A549 (cell line): ENCODE results near the gene PPP1R37. TPM values are rescaled to one million over a fixed set of nuclear protein-coding genes. Genes with fewer than 3 reads are reported as not detected.

Source experiments
- ATAC-seq, 2 experiments: fragments of 200-7000 bp in 1 of 2; fragments of >200 bp in 1 of 2; cut with Nextera tagmentation in 1 of 2; cut with Tn5 transposase in 1 of 2; 3 replicates each; pipeline versions ENCODE4 v1.8.0 to v1.9.1; 2018 to 2020; ENCODE audit warnings: mild to moderate bottlenecking in 1 of 2, moderate library complexity in 1 of 2
- CTCF ChIA-PET: fragments of 300-600 bp; sonication (Branson Sonifier 250); formaldehyde crosslinking; extraction: SDS; loops from one replicate; lab custom pipeline; 2021; ENCODE audit warnings: antibody characterized with exemption, inconsistent platforms; lab: Yijun Ruan, JAX
- POLR2A ChIA-PET: fragments of 350-600 bp; formaldehyde crosslinking; extraction: SDS; loops from one replicate; lab custom pipeline; 2021; ENCODE audit warnings: antibody characterized with exemption, inconsistent platforms; lab: Yijun Ruan, JAX
- DNase-seq, 2 experiments: peaks; one replicate each; pipeline versions ENCODE4 v3.0.0 to v3.0.0-alpha.2; 2011 to 2016; ENCODE audit warnings: low read depth in 1 of 2, low spot score in 1 of 2
- FAIRE-seq: peaks from 2 replicates; lab custom pipeline; 2011; peaks lifted over from hg19 to GRCh38; lab: Jason Lieb, UNC
- H3K27ac ChIP-seq, 2 experiments: fragments of >200 bp; sonication (Bioruptor Twin); formaldehyde crosslinking; 3 replicates each; pipeline ENCODE4 v1.5.1; 2016 to 2017
- H3K4me1 ChIP-seq: fragments of >200 bp; sonication (Bioruptor Twin); formaldehyde crosslinking; 3 replicates; pipeline ENCODE4 v1.6.1; 2016
- H3K4me2 ChIP-seq: fragments of >200 bp; sonication (Bioruptor Twin); formaldehyde crosslinking; 3 replicates; pipeline ENCODE4 v1.6.1; 2016
- H3K4me3 ChIP-seq: fragments of >200 bp; sonication (Bioruptor Twin); formaldehyde crosslinking; 3 replicates; pipeline ENCODE4 v1.5.1; 2016
- H3K9me3 ChIP-seq: fragments of >200 bp; sonication (Bioruptor Twin); formaldehyde crosslinking; 3 replicates; pipeline ENCODE4 v1.6.1; 2016
- CBX8 ChIP-seq: fragments of 200-600 bp; sonication (generic); IDR thresholded peaks from 2 replicates; pipeline ENCODE4 v1.6.1; 2016
- CHD2 ChIP-seq: fragments of 150-350 bp; IDR thresholded peaks from 2 replicates; pipeline ENCODE4 v1.6.1; 2014; ENCODE audit warnings: low read length; ENCODE audit not compliant: partially characterized antibody
- E2F6 ChIP-seq: IDR thresholded peaks from 2 replicates; pipeline ENCODE4 v1.6.1; 2012; ENCODE audit warnings: low read depth, borderline replicate concordance
- EHF ChIP-seq: fragments of 250-450 bp; sonication (Bioruptor Pico); IDR thresholded peaks from 2 replicates; pipeline ENCODE4 v1.5.0; 2020; ENCODE audit warnings: mild to moderate bottlenecking
- EHMT2 ChIP-seq: fragments of 200-600 bp; sonication (generic); IDR thresholded peaks from 2 replicates; pipeline ENCODE4 v1.6.1; 2016; ENCODE audit warnings: antibody characterized with exemption, low read depth, mild to moderate bottlenecking, moderate library complexity
- EP300 ChIP-seq, 2 experiments: fragments of >200 bp; sonication (Bioruptor Twin); formaldehyde crosslinking; IDR thresholded peaks; 2 replicates in 1 of 2; 3 replicates in 1 of 2; pipeline ENCODE4 v1.6.1; 2016 to 2017
- ESRRA ChIP-seq: fragments of 150-350 bp; IDR thresholded peaks from 2 replicates; pipeline ENCODE4 v1.6.1; 2014; ENCODE audit warnings: mild to moderate bottlenecking, low read length, borderline replicate concordance
- FOSB ChIP-seq: fragments of 250-450 bp; sonication (Bioruptor Pico); IDR thresholded peaks from 2 replicates; pipeline ENCODE4 v1.5.0; 2020; ENCODE audit warnings: mild to moderate bottlenecking, moderate library complexity
- HEYL ChIP-seq: fragments of 250-450 bp; sonication (Bioruptor Pico); IDR thresholded peaks from 2 replicates; pipeline ENCODE4 v1.8.0; 2021; ENCODE audit warnings: mild to moderate bottlenecking, moderate library complexity
- HOXA7 ChIP-seq: fragments of 250-450 bp; sonication (Bioruptor Pico); IDR thresholded peaks from 2 replicates; pipeline ENCODE4 v1.5.0; 2020; ENCODE audit warnings: mild to moderate bottlenecking, moderate library complexity
- HOXB13 ChIP-seq: fragments of 250-450 bp; sonication (Bioruptor Pico); IDR thresholded peaks from 2 replicates; pipeline ENCODE4 v1.5.0; 2020; ENCODE audit warnings: low read depth, mild to moderate bottlenecking, moderate library complexity
- MAX ChIP-seq: IDR thresholded peaks from 2 replicates; pipeline ENCODE4 v1.6.1; 2012
- NFE2L2 ChIP-seq: fragments of 150-350 bp; conservative IDR thresholded peaks from 2 replicates; pipeline ENCODE4 v1.6.1; 2014; ENCODE audit warnings: low read length
- NR3C1 ChIP-seq: fragments of >200 bp; sonication (Bioruptor Twin); formaldehyde crosslinking; IDR thresholded peaks from 3 replicates; pipeline ENCODE4 v1.6.1; 2017
- RAD21 ChIP-seq, 2 experiments: fragments of >200 bp in 1 of 2; sonication (Bioruptor Twin) in 1 of 2; formaldehyde crosslinking in 1 of 2; IDR thresholded peaks in 1 of 2; conservative IDR thresholded peaks in 1 of 2; 2 replicates in 1 of 2; 3 replicates in 1 of 2; pipeline ENCODE4 v1.6.1; 2012 to 2018; ENCODE audit warnings: inconsistent platforms in 1 of 2
- RCOR1 ChIP-seq: fragments of 150-350 bp; IDR thresholded peaks from 2 replicates; pipeline ENCODE4 v1.6.1; 2014; ENCODE audit warnings: antibody characterized with exemption, low read length, low read depth
- SREBF2 ChIP-seq: fragments of 450-650 bp; IDR thresholded peaks from 2 replicates; pipeline ENCODE4 v1.6.1; 2014; ENCODE audit warnings: mild to moderate bottlenecking, moderate library complexity
- TFCP2L1 ChIP-seq: fragments of 250-450 bp; sonication (Bioruptor Pico); IDR thresholded peaks from 2 replicates; pipeline ENCODE4 v1.5.0; 2021; ENCODE audit warnings: mild to moderate bottlenecking
- ZC3H11A ChIP-seq: fragments of 450-650 bp; IDR thresholded peaks from 2 replicates; pipeline ENCODE4 v1.6.1; 2014; ENCODE audit warnings: antibody characterized with exemption, mild to moderate bottlenecking
- ZFP36 ChIP-seq: fragments of 450-650 bp; IDR thresholded peaks from 2 replicates; pipeline ENCODE4 v1.6.1; 2014; ENCODE audit warnings: borderline replicate concordance; ENCODE audit not compliant: partially characterized antibody
- ZNF302 ChIP-seq: fragments of 250-450 bp; sonication (Bioruptor Pico); IDR thresholded peaks from 2 replicates; pipeline ENCODE4 v1.9.0; 2021; ENCODE audit warnings: inconsistent platforms, mild to moderate bottlenecking, moderate library complexity
- WGBS: methylation state at CpG from one replicate; pipeline ENCODE4 v1.1.6; 2017; ENCODE audit errors: missing lambda C conversion rate; 5-methylcytosine and 5-hydroxymethylcytosine counted together
- polyA plus RNA-seq, 4 experiments: library from polyadenylated mRNA; depleted of rRNA in 3 of 4; stranded (reverse); fragments of >200 nt; fragmentation: RNase III in 1 of 4; extraction: RNeasy Plus Mini Kit Qiagen cat#74134 plus additional on column Dnase treatment in 1 of 4; gene quantifications; 2 replicates in 3 of 4; 3 replicates in 1 of 4; pipeline ENCODE4 v1.2.3, GENCODE V29; 2011 to 2017
- TF ChIP-seq, protein P1 (sequence below): fragments of 250-450 bp; sonication (Bioruptor Pico); IDR thresholded peaks from 2 replicates; pipeline ENCODE4 v1.5.0; 2021; ENCODE audit warnings: mild to moderate bottlenecking, moderate library complexity, borderline replicate concordance

The PPP1R37 gene
- polyA plus RNA-seq, 2 of the 4 experiments (the other 2 are of a cell fraction), result 9.1 to 21.8 TPM

DNA sequence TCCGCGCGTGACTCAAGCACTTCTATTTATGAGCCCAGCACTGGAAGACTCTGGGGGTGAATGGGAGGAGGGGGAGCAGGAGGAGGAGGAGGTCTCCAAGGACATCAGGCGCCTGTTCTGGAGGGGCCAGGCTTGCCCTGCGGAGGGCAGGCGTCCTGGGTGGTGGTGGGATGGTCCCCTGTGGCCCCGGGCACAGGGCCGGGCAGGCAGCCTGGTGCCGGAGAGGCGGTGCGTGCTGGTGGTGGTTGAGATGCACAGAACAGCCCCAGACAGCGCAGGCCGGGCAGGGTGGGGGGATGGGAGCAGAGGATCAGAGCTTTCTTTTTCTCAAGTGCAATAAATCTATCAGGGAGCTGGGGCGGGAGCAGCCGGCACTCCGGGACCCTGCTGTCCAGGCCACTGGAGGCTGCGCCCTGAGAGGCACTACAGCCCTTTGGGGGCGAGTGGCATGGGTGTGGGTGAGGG is 53.8 kb downstream of the PPP1R37 start:
- FAIRE-seq, result no peak
- ChIA-PET POLR2A (interaction anchor here (0.6 kb wide), 1 partner anchor 9 kb away, joined by 8 read pairs; no protein-coding TSS in a partner anchor), CTCF (interaction anchor here (0.6 to 2.4 kb wide), 7 partner anchors 9 to 293 kb away, joined by 3 to 9 read pairs (median 6); no protein-coding TSS in a partner anchor)
- no peak for DNase-seq
- Histone ChIP-seq H3K4me1 (peaks cover 5% of the 10 kb centered on the region; the same call in 1 of the 3 replicates), H3K27ac (no peak overlapping the region; a peak in 1 of 6 replicates), H3K9me3 (no peaks in the 10 kb centered on the region), H3K4me2 (no peak overlapping the region)
- 88% methylated on average over 18 of the region's 18 CpGs for WGBS
- ATAC-seq, result no peak; a peak in 1 of 6 replicates
- TF ChIP-seq TFCP2L1 (CRISPR knock-in tag), result no peak
- TF ChIP-seq FOSB, result no peak
- TF ChIP-seq CBX8, result no peak
- TF ChIP-seq ZNF302 (CRISPR knock-in tag), result no peak
- TF ChIP-seq ZC3H11A, result no peak
- no peak for TF ChIP-seq CHD2
- no peak for TF ChIP-seq HOXB13
- no peak for TF ChIP-seq HEYL (CRISPR knock-in tag)
- TF ChIP-seq NR3C1, result no peak
- TF ChIP-seq RCOR1, result no peak
- TF ChIP-seq, all 56 proteins: peak for 0
- no peak overlapping the region for H3K4me3 ChIP-seq

DNA sequence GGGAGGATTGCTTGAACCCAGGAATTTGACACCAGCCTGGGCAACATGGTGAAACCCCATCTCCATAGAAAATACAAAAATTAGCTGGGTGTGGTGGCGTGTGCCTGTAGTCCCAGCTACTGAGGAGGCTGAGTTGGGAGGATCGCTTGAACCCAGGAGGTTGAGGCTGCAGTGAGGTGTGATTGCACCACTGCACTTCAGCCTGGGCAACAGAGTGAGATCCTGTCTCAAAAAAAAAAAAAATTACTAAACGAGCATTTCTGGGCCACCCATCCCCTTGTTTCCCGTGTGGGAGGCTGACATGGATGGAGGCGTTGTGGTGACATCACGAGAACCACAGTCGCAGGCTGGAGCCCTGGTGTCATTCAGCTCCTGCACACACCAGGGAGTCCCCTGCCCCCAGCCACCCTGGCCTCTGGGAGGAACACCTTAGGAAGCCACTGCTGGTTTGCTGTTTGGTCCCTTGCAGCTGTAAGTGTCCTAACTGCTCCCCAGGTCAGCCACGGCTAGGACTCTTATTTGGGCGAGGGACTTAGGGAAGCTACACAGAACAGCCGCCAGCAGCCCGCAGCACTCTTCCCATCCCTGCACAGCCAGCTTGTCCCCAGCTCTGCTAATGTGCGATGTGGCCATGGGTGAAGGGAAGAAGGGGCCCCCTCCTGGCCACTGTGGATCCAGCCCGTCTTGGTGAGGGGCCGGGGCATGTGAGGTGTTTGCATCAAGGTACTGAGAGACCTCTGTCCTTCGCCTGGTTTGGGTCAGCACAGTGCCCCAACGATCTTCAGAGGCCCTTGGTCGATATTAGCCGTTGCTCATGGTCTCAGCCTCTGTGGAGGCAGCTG is 55.1 kb downstream of the PPP1R37 start:
- TF ChIP-seq E2F6 (no peak), EHMT2 (no peak), RAD21 (conservative IDR thresholded peaks at IDR 0.05 in 1 of 2, IDR thresholded peaks at IDR 0.05 in 1 of 2) (no peak), SREBF2 (no peak), NFE2L2 (no peak), ESRRA (no peak), EP300 (IDR thresholded peaks at IDR 0.05) (no peak), HOXA7 (no peak), MAX (no peak), EHF (no peak), TFCP2L1 (CRISPR knock-in tag) (no peak), ZFP36 (no peak)
- TF ChIP-seq, protein P1, sequence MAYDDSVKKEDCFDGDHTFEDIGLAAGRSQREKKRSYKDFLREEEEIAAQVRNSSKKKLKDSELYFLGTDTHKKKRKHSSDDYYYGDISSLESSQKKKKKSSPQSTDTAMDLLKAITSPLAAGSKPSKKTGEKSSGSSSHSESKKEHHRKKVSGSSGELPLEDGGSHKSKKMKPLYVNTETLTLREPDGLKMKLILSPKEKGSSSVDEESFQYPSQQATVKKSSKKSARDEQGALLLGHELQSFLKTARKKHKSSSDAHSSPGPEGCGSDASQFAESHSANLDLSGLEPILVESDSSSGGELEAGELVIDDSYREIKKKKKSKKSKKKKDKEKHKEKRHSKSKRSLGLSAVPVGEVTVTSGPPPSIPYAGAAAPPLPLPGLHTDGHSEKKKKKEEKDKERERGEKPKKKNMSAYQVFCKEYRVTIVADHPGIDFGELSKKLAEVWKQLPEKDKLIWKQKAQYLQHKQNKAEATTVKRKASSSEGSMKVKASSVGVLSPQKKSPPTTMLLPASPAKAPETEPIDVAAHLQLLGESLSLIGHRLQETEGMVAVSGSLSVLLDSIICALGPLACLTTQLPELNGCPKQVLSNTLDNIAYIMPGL, result no peak
- no peak overlapping the region for H3K4me2 ChIP-seq
- WGBS, result 84% methylated on average over 17 of the region's 18 CpGs
- no peak overlapping the region for H3K27ac ChIP-seq
- H3K4me3 ChIP-seq, result no peak overlapping the region
- CTCF ChIA-PET, result interaction anchor here (0.6 to 2.4 kb wide), 8 partner anchors 12 to 881 kb away, joined by 3 to 7 read pairs (median 4); partner anchors contain the start of gene NKPD1
- H3K9me3 ChIP-seq, result no peaks in the 10 kb centered on the region
- ATAC-seq (peak; percentile 6 to 11; a peak in 2 of 6 replicates), FAIRE-seq (no peak), DNase-seq (no peak)
- POLR2A ChIA-PET, result no interaction called here
- H3K4me1 ChIP-seq, result peaks cover 5% of the 10 kb centered on the region; the same call in 1 of the 3 replicates

DNA sequence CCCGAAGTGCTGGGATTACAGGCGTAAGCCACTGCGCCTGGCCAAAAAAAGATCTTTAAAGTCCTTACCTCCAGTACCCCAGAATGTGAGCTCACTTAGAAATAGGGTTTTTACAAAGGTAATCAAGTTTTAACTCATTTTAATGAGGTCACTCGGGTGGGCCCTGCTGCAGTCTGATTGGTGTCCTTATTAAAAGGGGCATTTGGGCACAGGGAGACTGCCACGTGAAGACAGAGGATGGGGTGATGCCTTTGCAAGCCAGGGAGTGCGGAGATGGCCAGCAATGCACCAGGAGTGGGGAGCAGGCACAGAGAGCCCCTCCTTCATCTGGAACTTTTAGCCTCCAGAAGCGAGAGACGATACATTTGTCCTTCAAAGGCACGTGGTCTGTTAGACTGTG is 56.1 kb downstream of the PPP1R37 start:
- DNase-seq, result no peak
- Histone ChIP-seq H3K27ac (no peak overlapping the region), H3K4me1 (peaks cover 14% of the 10 kb centered on the region; the same call in 2 of the 3 replicates), H3K9me3 (no peaks in the 10 kb centered on the region), H3K4me3 (no peak overlapping the region), H3K4me2 (no peak overlapping the region)
- CTCF ChIA-PET, result interaction anchor here (0.6 to 1.8 kb wide), 10 partner anchors 7 to 90 kb away, joined by 3 to 8 read pairs (median 4); partner anchors contain the start of gene NKPD1
- FAIRE-seq, result no peak
- no peak for ATAC-seq
- POLR2A ChIA-PET, result no interaction called here
- 91% methylated on average over 9 of the region's 9 CpGs for WGBS
- no peak for TF ChIP-seq ZNF302 (CRISPR knock-in tag)
- TF ChIP-seq CHD2, result no peak
- TF ChIP-seq, protein P1, result no peak
- TF ChIP-seq, all 56 proteins: peak for 0
